GM12874 (cell line): ENCODE results near the gene CASP1.

ENCODE experiments used
- TF ChIP-seq, protein P1 (sequence below): IDR thresholded peaks from 2 replicates; pipeline ENCODE4 v1.5.1; 2011; ENCODE audit warnings: low read depth, mild to moderate bottlenecking, control low read depth, low read length, moderate library complexity; ENCODE audit not compliant: insufficient read depth

CASP1 gene

GRCh38 chr11:105027678-105028077 lies 7.3 kb downstream of the CASP1 start:
- TF ChIP-seq, protein P1, sequence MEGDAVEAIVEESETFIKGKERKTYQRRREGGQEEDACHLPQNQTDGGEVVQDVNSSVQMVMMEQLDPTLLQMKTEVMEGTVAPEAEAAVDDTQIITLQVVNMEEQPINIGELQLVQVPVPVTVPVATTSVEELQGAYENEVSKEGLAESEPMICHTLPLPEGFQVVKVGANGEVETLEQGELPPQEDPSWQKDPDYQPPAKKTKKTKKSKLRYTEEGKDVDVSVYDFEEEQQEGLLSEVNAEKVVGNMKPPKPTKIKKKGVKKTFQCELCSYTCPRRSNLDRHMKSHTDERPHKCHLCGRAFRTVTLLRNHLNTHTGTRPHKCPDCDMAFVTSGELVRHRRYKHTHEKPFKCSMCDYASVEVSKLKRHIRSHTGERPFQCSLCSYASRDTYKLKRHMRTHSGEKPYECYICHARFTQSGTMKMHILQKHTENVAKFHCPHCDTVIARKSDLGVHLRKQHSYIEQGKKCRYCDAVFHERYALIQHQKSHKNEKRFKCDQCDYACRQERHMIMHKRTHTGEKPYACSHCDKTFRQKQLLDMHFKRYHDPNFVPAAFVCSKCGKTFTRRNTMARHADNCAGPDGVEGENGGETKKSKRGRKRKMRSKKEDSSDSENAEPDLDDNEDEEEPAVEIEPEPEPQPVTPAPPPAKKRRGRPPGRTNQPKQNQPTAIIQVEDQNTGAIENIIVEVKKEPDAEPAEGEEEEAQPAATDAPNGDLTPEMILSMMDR = no peak

GRCh38 chr11:105024394-105024793 lies 10.6 kb downstream of the CASP1 start:
- TF ChIP-seq, protein P1 = no peak

- TF ChIP-seq, protein P1 = no peak
These were observed 11.9 kb downstream of the CASP1 start, which contains the start of gene CASP5 for GRCh38 chr11:105023003-105023402. Gene CASP5 (minus strand): TSS chr11:105023168. CDS start chr11:105023136, 32 bp downstream.

GRCh38 chr11:105022527-105022926 lies 12.4 kb downstream of the CASP1 start:
- TF ChIP-seq, protein P1 = no peak

GRCh38 chr11:105007463-105007862 lies 27.5 kb downstream of the CASP1 start:
- TF ChIP-seq, protein P1 = no peak

DNA sequence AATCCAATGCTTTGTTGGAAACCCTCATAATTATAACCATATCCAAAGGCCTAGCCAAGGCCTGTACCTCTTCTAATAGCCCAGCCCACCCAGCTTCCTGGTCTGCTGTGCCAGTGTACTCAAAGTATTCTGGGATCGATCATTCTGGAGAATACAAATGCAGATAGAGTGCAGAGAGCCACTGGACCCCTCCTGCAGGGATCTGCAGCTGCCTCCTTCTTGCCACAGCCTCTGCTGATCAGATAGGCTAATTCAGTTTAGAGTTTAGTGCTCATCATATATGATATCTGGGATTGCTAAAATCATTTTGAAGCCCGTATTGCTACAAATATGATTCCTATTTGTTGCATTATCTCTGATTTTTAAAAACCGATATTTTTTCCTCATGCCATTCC lies 29.5 kb downstream of the CASP1 start:
- TF ChIP-seq, protein P1 = no peak

GRCh38 chr11:105004021-105004420 lies 30.9 kb downstream of the CASP1 start:
- TF ChIP-seq, protein P1 = no peak
